ENCODE data around the gene GNPTG. TPM values are rescaled to one million over a fixed set of nuclear protein-coding genes. Genes with fewer than 3 reads are reported as not detected.

Gene GNPTG
- polyA plus RNA-seq, 1 experiment = 113 TPM

DNA sequence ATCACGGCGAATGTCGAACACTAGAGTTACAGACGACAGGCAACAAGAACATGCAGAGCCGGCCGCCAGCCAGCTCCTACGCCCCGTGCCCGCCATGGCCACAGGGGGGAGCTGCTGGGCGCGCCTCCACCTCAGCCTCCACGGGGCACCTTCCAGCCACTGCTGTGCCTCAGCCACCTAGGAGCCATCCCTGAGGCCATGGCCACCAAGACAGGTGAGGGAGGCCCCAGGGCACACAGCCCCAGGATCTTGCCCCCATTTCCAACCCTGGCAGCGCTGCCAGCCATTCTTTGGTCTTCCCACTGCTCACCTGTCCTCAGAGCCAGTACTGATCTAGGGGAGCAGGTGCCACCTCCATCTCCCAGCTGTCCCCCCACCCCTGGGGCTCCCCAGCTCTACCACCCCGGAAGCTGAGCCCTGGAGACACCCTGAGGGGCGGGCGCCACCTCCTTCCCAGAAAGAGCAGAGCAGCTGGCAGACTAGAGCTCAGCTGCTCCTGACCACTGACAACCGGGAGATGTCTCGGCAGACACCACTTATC, 11.8 kb downstream of the GNPTG start:
- Histone ChIP-seq H3K4me3 (ENCODE audit: low read depth, low read length) (no peak overlapping the region), H3K27me3 (ENCODE audit: control insufficient read depth, insufficient read depth, low read length) (no peaks in the 10 kb centered on the region), H3K36me3 (ENCODE audit: control insufficient read depth, insufficient read depth, low read length) (peaks cover 38% of the 10 kb centered on the region)
- POLR2A ChIA-PET = interaction anchor here (0.6 kb wide), 1 partner anchor 67 kb away, joined by 4 read pairs; no protein-coding TSS in a partner anchor
- CTCF ChIA-PET = interaction anchor here (0.6 to 2.8 kb wide), 13 partner anchors 8 to 619 kb away, joined by 3 to 20 read pairs (median 3); no protein-coding TSS in a partner anchor
- TF ChIP-seq CTCF (IDR thresholded peaks at IDR 0.05; ENCODE audit: insufficient read depth, low read depth, low read length) = peak; percentile 89
- DNase-seq (ENCODE audit: low read depth) = no peak

GRCh38 chr16:1364510-1364909, 12.8 kb downstream of the GNPTG start:
- peaks cover 38% of the 10 kb centered on the region for H3K36me3 ChIP-seq (ENCODE audit: control insufficient read depth, insufficient read depth, low read length)
- DNase-seq (ENCODE audit: low read depth) = no peak
- TF ChIP-seq CTCF (IDR thresholded peaks at IDR 0.05; ENCODE audit: insufficient read depth, low read depth, low read length) = no peak
- H3K27me3 ChIP-seq (ENCODE audit: control insufficient read depth, insufficient read depth, low read length) = no peaks in the 10 kb centered on the region
- ChIA-PET CTCF (interaction anchor here (0.9 to 2.8 kb wide), 6 partner anchors 14 to 74 kb away, joined by 3 to 20 read pairs (median 4); no protein-coding TSS in a partner anchor), POLR2A (no interaction called here)
- H3K4me3 ChIP-seq (ENCODE audit: low read depth, low read length) = no peak overlapping the region

DNA sequence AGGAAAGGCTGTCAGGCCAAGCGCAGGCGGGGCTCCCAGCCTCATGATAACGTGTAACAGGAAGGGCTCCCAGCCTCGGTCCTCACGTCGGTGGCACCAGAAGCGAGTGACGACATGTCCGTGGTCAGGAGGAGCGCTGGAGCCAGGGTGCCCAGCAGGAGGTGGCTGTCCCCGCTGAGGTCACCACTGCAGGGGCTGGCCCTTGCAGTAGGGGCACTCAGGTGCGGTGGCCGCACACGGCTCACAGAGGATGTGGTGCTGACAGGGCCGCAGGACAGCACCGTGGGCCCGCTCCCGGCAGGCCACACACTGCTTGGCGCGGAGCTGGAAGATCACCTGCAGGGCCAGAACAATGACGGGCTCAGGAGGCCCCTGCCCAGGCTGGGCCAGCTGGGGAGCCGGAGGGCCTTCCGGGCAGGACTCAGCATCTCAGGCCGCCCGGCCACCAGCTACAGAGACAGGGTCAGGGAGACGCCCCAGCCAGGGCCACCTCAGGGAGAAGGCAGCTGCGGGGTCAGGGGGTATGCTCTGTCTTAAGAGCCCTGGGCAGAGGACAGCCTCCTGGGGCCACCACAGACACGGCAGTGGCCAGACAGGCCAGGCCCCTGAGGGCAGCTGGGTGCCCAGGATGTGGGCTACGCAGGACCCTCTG, 14.5 kb downstream of the GNPTG start:
- Histone ChIP-seq H3K4me3 (ENCODE audit: low read depth, low read length) (no peak overlapping the region), H3K27me3 (ENCODE audit: control insufficient read depth, insufficient read depth, low read length) (no peaks in the 10 kb centered on the region), H3K36me3 (ENCODE audit: control insufficient read depth, insufficient read depth, low read length) (peaks cover 42% of the 10 kb centered on the region)
- ChIA-PET POLR2A (no interaction called here), CTCF (no interaction called here)
- TF ChIP-seq CTCF (IDR thresholded peaks at IDR 0.05; ENCODE audit: insufficient read depth, low read depth, low read length) = no peak
- no peak for DNase-seq (ENCODE audit: low read depth)

GRCh38 chr16:1366712-1367299, 15.1 kb downstream of the GNPTG start:
- DNase-seq (ENCODE audit: low read depth) = no peak
- TF ChIP-seq CTCF (IDR thresholded peaks at IDR 0.05; ENCODE audit: insufficient read depth, low read depth, low read length) = no peak
- peaks cover 43% of the 10 kb centered on the region for H3K36me3 ChIP-seq (ENCODE audit: control insufficient read depth, insufficient read depth, low read length)
- CTCF ChIA-PET = interaction anchor here (0.6 to 3.2 kb wide), 2 partner anchors 12 to 98 kb away, joined by 3 to 18 read pairs; no protein-coding TSS in a partner anchor
- H3K4me3 ChIP-seq (ENCODE audit: low read depth, low read length) = no peak overlapping the region
- POLR2A ChIA-PET = no interaction called here
- no peaks in the 10 kb centered on the region for H3K27me3 ChIP-seq (ENCODE audit: control insufficient read depth, insufficient read depth, low read length)

DNA sequence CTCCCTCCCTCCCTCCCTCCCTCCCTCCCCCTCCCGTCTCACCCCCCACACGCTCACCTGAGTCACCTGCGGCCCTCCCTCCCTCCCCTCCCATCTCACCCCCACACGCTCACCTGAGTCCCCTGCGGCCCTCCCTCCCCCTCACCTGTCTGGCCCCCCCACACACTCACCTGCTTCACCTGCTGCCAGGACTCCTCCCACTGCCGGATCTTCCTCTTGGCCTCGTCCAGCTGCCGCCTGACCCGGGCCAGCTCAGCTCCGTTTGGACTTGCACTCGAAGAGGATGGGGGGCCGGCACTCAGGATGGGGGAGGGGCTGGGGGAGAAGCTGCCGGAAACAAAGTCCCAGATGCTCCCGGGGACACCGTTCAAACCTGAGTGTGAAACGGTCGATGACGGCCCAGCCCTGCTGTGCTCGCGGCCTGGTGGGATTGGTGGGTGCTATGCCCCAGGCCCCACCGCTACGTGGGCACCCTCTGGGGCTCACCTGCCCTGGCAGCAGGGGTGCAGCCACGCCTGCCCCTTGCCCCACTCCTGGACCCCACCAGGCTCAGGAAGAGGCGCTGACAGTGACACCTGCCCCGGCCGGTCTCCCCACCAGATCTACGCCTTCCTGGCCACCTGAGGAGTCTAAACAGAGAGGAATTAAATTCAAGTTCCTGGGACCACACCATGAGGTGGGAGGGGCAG, 15.9 kb downstream of the GNPTG start:
- CTCF ChIA-PET = interaction anchor here (3.2 kb wide), 1 partner anchor 11 kb away, joined by 18 read pairs; no protein-coding TSS in a partner anchor
- DNase-seq (ENCODE audit: low read depth) = no peak
- TF ChIP-seq CTCF (IDR thresholded peaks at IDR 0.05; ENCODE audit: insufficient read depth, low read depth, low read length) = no peak
- H3K36me3 ChIP-seq (ENCODE audit: control insufficient read depth, insufficient read depth, low read length) = peaks cover 35% of the 10 kb centered on the region
- no peaks in the 10 kb centered on the region for H3K27me3 ChIP-seq (ENCODE audit: control insufficient read depth, insufficient read depth, low read length)
- POLR2A ChIA-PET = no interaction called here
- no peak overlapping the region for H3K4me3 ChIP-seq (ENCODE audit: low read depth, low read length)

Data from BJ (cell line).